ENCODE results near the gene DCUN1D3.
A peak's percentile ranks its signal among the peaks of the same experiment; 100 is the strongest.
"Not testable (repeated sequence)": the region's sequence is repeated elsewhere in the genome, so short reads cannot be mapped to it uniquely, and the experiment has no call there.

DCUN1D3 gene

DNA sequence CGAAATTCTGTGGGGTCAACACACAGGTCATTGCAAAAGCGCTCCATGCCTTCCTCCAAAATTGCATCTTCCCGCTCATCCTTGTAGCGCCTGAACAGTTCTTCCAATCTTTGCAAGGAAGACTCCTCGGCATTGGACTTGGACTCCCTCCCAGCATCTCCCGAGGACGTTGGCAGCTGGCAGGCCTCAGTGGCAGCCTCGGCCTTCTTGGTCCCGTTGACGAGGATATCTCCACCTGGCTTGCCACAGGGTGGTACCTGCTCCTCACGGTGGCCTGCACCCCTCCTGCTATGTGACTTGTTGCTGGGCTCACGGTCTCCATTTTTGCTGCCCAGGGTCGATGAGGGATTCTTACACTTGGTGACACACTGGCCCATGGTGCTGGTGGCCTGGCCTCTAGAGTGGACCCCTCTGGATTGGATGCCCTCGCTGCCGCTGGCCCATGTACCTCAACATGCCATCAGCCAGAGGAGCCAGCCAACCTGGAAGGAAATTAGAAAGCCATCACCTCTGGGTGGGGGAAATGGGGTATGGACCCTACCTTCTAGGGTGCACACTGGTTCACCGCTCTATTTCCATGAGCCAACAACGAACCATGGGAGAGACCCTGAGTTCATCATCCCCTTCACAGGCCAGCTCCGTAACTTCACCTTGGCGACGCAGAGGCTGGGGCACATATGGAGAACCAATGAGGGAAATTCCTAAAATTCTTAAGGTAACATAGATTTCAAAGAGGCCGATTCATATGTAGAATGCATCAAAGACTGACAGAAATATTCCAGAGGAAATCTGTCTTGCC is 37.8 kb downstream of the DCUN1D3 start:
- no peak for DNase-seq (ENCODE audit: low spot score)

DNA sequence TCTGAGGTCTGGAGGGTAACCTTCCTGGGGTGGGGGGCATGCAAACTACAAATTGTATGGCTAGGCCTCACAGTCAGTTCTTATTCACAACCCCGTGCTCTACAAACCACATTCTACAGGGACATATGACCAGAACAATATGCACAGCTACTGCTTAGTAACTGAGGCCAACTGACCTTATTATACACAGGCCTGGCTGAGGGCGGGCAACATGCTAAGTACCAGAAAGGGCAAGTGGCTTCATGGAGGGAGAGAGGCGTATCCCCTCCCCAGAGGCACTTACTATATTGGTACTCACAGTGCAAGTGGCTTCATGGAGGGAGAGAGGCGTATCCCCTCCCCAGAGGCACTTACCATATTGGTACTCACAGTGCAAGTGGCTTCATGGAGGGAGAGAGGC is 39.2 kb downstream of the DCUN1D3 start:
- not testable (repeated sequence) for DNase-seq (ENCODE audit: low spot score)

DNA sequence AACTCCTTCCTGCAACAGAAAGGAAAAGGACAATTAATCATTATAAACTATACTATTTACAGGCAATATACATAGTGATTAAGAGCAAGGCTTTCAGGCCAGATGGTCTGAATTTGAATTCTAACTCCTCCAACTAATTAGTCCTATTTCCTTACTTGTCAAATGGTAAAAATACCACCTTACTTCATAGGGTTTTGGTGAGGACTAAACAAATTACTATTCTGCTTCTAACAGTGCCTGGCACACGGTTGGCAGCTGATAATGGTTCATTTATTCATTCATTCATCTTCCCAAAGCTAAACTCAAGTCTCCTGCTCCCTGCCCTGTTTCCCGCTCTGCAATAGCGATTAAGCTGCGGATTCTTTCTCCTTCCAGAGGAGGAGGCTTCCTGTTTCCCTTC is 39.8 kb downstream of the DCUN1D3 start:
- no peak for DNase-seq (ENCODE audit: low spot score)

DNA sequence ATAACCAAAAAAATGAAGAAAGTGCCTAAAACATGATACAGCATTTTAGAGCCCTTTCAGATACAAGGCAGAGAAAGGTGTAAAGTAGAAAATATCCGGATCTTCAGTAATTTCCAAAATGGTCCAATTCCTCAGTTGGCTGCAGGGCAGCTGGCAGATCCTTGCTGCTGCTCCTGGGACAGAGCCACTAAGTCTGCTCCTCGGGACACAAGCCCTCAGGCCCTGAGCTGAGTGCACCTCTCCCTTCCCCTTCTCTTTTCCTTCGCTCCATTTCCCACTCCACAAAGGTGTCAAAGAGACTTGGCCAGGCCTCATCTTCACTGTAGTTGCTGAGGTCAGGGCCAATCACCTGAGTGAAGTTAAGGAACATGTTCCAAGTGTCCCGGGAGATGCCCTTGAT is 40.5 kb downstream of the DCUN1D3 start:
- DNase-seq (ENCODE audit: low spot score): no peak

DNA sequence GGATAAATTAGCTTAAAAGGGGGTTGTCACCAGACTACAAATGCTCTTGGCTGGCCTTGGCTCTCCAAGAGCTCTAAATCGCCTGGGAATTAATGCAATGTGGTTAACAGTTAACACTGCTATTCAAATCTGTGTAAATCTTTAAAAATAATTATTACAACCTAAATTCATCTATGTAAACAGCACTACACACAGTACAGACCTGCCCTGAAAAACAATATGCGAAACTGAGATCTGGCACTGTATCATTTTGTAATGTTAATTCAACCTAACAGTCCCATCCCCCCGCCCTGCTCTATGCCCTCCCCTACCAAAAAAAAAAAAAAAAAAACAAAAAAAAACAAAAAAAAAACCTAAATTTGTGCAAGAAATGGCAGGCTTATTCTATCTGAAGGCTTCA is 40.9 kb downstream of the DCUN1D3 start:
- no peak for DNase-seq (ENCODE audit: low spot score)

DNA sequence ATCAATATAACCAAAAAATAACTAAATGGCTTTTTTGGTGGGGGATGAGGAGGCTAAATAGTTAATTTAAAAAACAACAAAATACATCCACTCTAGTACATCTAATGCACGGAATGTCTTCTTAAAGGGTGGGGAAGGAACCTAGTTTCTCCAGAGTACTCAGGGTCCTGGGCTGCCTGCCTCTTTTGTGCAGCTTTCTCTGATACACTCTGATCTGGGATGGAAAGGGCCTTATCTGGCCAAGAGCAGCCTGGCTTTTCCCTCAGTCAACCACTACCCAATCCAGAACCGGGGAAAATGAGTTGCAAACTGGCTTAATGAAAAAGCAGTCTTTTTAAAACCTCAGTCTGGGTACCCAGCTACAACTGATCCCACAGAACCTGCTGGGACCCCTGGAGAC is 42.9 kb downstream of the DCUN1D3 start:
- no peak for DNase-seq (ENCODE audit: low spot score)

DNA sequence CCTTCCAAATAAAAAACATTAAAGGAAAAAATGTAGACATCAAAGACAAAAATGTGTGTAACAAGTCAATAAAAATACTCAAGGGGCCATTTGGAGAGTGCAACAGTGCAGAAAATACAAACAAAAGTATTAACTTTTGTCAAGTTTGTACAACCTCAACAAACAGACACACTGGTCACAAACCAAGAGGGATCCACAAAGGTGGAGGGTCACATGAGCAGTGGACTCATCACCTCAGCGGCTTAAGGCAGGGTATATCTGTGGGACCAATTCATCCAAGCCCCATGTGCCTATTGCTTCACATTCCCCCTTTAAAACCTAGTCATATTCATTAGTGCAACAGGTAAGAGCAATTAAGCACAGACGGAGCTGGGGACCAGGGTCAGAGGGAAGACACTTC is 45.2 kb downstream of the DCUN1D3 start:
- no peak for DNase-seq (ENCODE audit: low spot score)

DNA sequence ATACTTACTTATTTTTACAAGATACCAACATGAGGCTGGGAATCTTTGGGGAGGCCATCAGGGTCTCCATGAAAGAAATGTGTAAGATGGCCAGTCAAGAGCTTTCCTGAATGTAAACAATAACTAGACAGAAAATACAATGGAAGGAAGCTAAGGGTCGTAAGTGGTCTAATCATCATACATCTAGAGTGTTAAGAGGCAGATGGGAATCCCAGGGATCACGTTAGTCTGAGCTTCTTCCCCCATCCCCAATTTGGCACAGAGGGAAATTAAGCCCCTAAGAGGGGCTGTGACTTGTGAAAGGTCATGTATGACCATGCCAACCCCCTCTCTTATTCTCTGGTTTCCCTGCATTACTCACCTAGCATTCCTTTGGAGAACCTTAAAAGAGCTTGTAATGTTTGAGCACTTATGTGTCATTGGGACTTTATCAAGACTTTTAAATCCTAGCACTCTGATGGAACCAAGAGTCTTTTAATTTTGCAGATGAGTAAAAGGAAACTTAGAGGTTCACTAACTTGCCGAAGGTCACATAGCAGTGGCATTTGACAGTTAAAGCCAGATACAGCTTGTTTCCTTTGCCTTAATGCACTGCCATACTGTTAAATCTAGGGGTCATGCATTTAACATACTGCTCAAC is 46.1 kb downstream of the DCUN1D3 start:
- no peak for DNase-seq (ENCODE audit: low spot score)

DNA sequence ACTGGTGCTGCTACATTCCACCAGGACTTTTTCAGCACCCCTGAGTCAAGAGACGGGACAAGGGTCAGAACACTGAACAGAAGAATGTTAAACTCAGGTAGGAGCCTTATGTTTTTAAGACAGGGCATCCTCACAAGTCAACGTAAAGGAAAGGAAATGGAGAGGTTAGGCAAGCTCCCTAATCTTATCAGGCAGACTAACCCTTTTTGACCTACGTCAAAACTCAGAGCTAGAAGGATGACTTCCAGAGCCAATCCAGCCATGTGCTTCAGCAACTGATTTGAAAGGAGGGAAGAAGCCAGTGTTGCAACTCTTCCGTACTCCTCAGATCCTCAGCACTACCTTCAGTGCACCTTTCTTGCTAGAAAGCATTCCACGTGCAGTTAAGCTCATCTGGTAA is 47.0 kb downstream of the DCUN1D3 start:
- no peak for DNase-seq (ENCODE audit: low spot score)

DNA sequence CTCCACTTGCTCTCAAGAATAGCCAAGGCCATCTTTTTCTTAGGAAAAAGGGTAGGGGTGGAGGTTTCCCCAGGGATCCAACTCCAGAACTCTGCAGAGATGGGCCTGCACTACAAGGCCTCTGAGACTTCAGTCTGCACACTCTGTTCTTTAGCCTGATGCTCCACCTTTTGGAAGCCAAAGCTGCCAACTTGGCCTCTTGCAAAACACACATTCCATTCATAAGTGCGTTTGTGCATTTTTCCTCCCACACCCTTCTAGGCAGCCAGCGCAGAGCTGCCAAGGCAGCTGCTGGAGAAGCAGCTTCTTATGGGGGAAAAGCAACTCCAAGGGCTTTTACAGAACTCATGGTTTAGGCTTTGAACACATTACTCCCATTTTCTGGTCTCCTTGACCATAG is 48.6 kb downstream of the DCUN1D3 start:
- peak; percentile 43 for DNase-seq (ENCODE audit: low spot score)

DNA sequence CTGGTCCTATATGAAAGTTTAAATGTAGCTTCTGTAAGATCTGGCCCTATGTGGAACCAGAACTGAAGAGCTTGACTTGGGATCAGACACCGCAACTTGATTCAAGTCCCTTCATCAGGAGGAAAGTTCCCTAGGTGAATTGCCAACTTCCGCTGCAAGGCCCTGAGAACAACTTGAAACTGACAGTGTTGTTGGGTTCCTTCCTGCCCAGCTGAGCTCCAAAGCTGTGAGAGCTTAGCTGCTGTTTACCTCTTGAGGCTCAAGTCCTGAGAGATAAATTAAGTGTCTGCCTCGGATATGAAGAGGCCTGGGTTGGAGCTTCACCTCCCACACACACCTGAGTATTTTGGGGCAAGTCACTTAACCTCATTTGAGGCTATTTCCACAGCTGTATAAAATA is 49.2 kb downstream of the DCUN1D3 start:
- DNase-seq (ENCODE audit: low spot score): no peak

DNA sequence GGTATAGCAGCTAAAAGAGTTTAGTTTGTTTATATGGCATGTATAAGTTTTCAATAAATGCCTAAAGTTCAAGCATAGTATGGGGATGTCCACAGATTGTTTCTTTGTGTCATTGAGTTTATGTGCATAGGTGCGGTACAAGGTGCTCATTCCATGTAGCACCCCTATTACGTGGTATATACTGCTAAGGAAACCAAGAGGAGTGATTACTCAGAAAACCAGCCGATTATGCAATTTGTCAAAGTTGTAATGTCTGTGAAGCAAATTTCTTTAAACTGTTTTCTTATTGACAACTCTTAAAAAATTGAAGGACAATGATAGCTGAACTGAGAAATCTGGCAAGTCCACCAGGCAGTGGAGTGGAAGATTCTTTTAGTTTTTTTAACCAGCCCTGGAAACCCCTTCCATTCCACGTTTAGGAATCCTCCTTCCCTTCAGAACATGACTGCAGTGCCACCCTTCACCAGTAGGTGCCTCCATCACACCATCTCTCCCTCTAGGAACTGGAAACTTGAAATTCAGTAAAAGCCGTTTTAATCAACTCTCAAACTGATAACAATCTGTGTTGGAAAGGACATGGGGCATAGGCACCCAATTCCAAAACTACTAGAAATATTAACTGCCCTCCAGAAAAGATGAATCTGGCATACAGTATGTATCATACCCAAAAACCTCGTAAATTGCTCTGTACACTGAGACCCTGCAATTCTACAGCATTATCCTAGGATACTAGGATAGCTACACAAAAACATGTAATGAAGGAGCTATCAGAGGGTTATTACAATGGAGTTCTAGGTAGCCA is 50.4 kb downstream of the DCUN1D3 start:
- DNase-seq (ENCODE audit: low spot score): peak; percentile 65

DNA sequence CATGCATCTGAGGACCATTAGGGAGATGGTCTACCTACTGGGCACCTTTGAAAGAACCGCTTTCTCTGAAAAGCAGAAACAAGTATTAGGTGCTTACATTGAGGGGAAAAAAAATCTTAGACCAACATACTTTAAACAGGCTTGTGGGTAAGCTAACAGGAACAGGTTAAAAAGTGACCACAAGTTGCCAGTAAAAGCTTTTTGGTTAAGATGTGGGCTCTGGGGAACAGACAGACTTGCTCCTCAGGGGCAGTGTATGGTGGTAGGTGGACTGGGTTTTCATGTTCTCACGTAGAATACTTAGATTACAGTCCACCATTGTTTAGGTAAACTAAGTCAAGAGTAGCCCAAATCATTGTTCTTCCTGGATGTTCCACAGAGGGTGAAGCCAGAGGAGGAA is 52.6 kb downstream of the DCUN1D3 start:
- DNase-seq (ENCODE audit: low spot score): no peak

DNA sequence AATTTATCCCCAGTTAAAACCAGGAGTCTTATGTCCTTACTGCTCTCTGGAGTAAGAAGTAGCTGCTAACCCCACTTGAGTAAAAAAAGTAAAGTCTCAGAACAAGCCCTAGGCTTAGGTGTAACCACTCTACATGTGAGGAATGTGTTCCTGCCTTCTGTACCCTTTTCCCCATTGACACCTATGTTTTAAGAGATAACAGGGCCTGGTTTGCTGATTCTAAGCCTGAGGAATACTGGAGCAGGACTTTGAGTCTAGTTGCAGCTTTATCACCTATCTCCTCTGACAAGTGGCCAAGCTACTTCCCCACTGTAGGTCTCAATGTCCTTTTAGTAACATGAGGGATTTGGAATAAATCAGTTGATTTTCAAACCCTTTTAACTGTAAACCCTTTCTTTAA is 53.6 kb downstream of the DCUN1D3 start:
- DNase-seq (ENCODE audit: low spot score): no peak

DNA sequence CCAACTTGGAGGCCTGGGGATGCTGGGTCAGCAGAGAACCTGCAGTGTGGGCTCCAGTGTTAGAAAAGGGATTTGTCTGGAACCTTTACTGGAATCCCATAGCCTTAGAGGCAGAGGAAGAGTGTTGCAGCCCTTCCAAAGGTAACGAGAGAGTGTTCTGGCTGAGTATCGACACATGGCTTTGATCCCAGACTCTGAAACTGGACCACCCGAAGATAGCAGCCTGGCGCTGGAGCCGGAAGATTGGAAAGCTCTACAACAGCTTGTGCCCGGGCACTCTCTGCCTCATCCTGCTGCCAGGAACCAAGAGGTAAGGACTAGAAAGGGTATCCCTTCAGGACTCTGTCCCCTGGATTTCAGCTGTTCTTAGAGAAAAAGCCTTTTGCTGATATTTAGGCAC is 54.1 kb downstream of the DCUN1D3 start:
- no peak for DNase-seq (ENCODE audit: low spot score)

DNA sequence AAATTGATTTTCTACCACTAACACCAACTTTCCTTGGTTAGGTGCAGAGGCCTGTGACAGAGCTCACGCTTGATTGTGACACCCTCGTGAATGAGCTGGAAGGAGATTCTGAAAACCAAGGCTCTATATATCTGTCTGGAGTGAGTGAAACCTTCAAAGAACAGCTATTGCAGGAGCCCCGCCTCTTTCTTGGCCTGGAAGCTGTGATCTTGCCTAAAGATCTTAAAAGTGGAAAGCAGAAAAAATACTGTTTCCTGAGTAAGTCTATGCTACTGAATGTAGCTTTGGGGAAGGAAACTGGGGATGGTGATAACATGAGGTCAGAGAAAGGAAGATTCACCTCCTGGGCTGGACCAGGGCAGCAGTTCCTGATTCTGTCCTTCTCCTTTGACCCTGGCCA is 55.6 kb downstream of the DCUN1D3 start:
- no peak for DNase-seq (ENCODE audit: low spot score)

DNA sequence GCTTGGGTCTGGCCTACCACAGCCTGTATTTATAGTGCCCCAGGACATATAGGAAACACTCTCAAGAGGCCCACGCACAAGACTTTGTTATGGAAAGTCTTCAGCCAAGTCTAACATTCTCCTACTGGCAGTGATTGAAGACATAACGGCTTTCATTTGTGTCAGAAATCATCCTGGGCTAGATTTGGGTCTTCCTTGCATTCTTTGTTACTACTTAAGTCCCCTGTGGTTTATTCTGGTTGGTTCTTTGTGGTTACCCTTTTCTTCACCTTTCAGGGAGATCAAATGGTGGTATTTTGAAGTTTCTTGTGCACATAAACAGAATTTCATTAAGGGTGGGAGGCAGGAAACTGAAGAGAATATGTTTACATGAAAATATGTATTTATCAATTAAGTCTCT is 56.1 kb downstream of the DCUN1D3 start:
- no peak for DNase-seq (ENCODE audit: low spot score)

DNA sequence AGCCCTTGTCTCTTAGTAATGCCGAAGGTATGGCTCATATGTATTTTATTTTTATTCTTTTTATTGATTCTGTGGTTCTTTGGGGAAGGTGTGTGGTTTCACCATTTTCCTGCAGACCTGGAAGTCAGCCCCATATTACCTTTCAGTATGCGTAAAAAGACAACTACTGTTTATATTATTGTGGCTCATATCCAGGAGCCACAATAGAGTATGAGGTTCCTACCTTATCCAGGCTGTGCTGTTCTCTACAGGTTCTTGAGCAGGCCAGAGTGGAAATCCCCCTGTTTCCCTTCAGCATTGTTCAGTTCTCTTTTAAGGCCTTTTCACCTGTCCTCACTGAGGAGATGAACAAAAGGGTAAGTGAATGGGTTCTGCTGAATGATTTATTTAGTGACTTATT is 60.7 kb downstream of the DCUN1D3 start:
- no peak for DNase-seq (ENCODE audit: low spot score)

DNA sequence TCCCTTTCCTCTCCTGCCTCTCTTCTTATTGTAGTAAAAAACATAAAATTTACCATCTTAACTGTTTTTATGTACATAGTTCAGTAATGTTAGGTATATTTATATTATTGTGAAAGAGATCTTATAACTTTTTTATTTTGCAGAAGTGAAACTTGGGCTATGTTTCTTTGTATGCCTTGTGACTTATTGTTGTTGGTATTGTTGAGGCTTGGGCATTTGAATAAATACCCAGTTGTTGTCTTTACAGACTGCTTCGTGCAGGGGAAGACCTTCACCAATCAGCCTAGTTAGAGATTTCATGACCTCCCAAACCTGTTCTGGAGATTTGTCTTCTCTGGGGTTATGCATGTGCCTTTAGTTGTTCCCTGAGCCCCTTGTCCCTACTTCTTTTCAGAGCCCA is 61.9 kb downstream of the DCUN1D3 start:
- DNase-seq (ENCODE audit: low spot score): no peak

DNA sequence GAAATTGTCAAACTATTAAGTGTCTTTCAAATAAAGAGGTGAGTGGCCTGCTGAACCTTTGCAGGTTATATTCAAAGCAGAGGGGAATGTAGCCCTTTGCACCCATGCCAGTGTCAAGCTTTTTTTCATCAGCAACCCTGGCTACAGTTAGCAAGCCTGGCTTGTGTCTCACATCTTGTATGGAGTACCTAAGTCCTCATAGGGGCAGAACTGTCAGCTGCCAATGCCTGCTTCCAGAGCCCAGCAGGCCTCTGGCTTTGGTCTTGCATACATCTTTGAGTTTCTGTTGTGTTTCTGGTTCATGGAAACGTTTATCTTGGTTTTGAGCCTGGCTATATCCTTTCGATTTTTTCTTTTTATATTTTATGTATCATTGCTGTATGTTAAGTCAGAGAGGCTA is 67.1 kb downstream of the DCUN1D3 start:
- DNase-seq (ENCODE audit: low spot score): no peak

DNA sequence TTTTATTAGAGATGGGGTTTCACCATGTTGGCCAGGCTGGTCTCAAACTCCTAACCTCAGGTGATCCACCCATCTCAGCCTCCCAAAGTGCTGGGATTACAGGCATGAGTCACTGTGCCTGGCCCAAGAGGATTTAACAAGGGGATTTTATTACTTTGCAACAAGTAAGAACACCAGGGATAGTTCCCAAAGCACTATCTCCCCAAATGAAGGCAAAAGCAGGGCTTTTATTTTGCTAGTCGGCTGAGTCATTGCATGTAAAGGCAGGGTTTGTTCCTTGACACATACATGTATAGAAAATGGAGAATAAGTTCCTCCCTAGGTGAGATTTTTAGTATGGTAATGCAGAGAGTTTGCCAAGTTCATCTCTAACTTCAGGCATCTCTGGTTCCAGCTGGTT is 69.8 kb downstream of the DCUN1D3 start:
- DNase-seq (ENCODE audit: low spot score): no peak

DNA sequence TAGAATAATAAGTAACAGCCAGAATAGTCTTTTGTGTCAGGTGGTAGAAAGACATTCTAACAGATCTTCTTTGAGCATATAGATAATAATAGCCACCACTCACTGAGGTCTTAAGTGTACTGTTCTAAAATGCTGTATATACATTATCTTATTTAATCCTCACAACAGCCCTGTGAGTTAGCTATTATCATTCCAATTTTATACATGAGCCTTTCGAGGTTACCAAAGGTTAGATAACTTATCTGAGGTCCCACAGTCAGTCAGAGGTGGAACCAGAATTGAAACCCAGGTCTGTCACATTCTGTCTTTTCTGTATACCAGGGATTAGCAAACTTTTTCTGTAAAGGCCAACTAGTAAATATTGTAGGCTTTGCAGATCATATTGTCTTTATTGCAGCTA is 70.6 kb downstream of the DCUN1D3 start:
- no peak for DNase-seq (ENCODE audit: low spot score)

DNA sequence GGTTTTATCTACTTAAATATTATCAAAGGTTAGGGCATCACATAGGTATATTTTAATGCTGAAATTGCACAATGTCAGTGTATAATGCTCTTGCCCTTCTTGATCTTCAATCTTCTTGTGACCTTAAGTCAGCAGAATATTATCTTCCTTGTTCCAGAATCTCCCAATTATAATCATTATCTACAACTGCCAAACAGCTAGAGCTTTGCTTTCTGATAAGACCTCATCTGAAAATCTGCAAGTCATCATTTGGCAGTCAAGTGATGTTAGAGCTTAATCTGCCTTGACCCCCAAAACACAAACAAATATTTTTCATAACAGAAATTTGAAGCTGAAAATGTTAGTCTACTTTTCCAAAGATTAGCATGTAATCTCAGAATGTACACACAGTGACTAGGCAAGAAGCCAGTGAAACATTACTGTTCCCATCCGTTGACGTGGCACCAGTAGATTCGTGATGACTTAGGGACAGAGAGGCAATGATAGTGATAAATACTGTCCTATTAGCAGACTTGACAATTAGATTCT is 74.1 kb downstream of the DCUN1D3 start:
- DNase-seq (ENCODE audit: low spot score): no peak
